ENCODE results near the gene HSPA12B. TPM values are rescaled to one million over a fixed set of nuclear protein-coding genes. Genes with fewer than 3 reads are reported as not detected.

Gene HSPA12B
- total and polyA plus RNA-seq, 8 donors: 0.55 to 6.0 (median 1.7) TPM

- no peak overlapping the region for H3K4me3 ChIP-seq
- peak in 3 of 4 donors; percentile 60 to 68 (median 62) for ATAC-seq
- no peaks in the 10 kb centered on the region for H3K27me3 ChIP-seq
- WGBS, 2 donors: 70% methylated on average over 2 of the region's 2 CpGs
- intact Hi-C loops (cut with DNase I): no loop called here
- H3K9me3 ChIP-seq: no peaks in the 10 kb centered on the region
- H3K36me3 ChIP-seq: no peaks in the 10 kb centered on the region
- no peak for FAIRE-seq
- TF ChIP-seq CTCF (IDR thresholded peaks at IDR 0.05): no peak
- no peaks in the 10 kb centered on the region for H3K4me1 ChIP-seq
- H3K27ac ChIP-seq: no peak overlapping the region
- DNase-seq: no peak
These were observed 44.8 kb upstream of the HSPA12B start for GRCh38 chr20:3687655-3688054.

- DNase-seq (no peak), ATAC-seq (no peak), FAIRE-seq (no peak)
- Histone ChIP-seq H3K36me3 (no peaks in the 10 kb centered on the region), H3K4me1 (no peaks in the 10 kb centered on the region), H3K27ac (no peak overlapping the region), H3K4me3 (no peak overlapping the region), H3K9me3 (no peaks in the 10 kb centered on the region), H3K27me3 (no peaks in the 10 kb centered on the region)
- 77 to 87% methylated on average over 11 of the region's 11 CpGs for WGBS, 2 donors
- no peak for TF ChIP-seq CTCF (IDR thresholded peaks at IDR 0.05)
- intact Hi-C loops (cut with DNase I): no loop called here
These were observed 42.5 kb upstream of the HSPA12B start for GRCh38 chr20:3689978-3690377.

- Histone ChIP-seq H3K27me3 (no peaks in the 10 kb centered on the region), H3K9me3 (no peaks in the 10 kb centered on the region), H3K36me3 (no peaks in the 10 kb centered on the region), H3K4me3 (no peak overlapping the region), H3K4me1 (no peaks in the 10 kb centered on the region), H3K27ac (no peak overlapping the region)
- no peak for FAIRE-seq
- no peak for ATAC-seq
- WGBS, 2 donors: 91 to 100% methylated on average over 3 of the region's 3 CpGs
- intact Hi-C loops (cut with DNase I): no loop called here
- TF ChIP-seq CTCF (IDR thresholded peaks at IDR 0.05): no peak
- DNase-seq: no peak
These were observed 42.1 kb upstream of the HSPA12B start for GRCh38 chr20:3690413-3690812.

GRCh38 chr20:3691306-3691705 lies 41.2 kb upstream of the HSPA12B start:
- DNase-seq (no peak), FAIRE-seq (no peak), ATAC-seq (no peak)
- Histone ChIP-seq H3K27me3 (no peaks in the 10 kb centered on the region), H3K9me3 (no peaks in the 10 kb centered on the region), H3K4me3 (no peak overlapping the region), H3K36me3 (no peaks in the 10 kb centered on the region), H3K4me1 (no peaks in the 10 kb centered on the region), H3K27ac (no peak overlapping the region)
- WGBS, 2 donors: 87 to 89% methylated on average over 16 of the region's 16 CpGs
- TF ChIP-seq CTCF (IDR thresholded peaks at IDR 0.05): no peak
- intact Hi-C loops (cut with DNase I): no loop called here

- FAIRE-seq: no peak
These were observed 40.6 kb upstream of the HSPA12B start for GRCh38 chr20:3691897-3692296.

More at GRCh38 chr20:3691897-3692296, 40.6 kb upstream of the HSPA12B start:
- no peaks in the 10 kb centered on the region for H3K36me3 ChIP-seq
- 80 to 86% methylated on average over 9 of the region's 9 CpGs for WGBS, 2 donors
- H3K4me1 ChIP-seq: no peaks in the 10 kb centered on the region
- no peak for ATAC-seq
- no peak overlapping the region for H3K4me3 ChIP-seq
- TF ChIP-seq CTCF (IDR thresholded peaks at IDR 0.05): no peak
- no peak overlapping the region for H3K27ac ChIP-seq
- no peaks in the 10 kb centered on the region for H3K9me3 ChIP-seq
- no peaks in the 10 kb centered on the region for H3K27me3 ChIP-seq
- intact Hi-C loops (cut with DNase I): no loop called here
- no peak for DNase-seq

All from pancreas (tissue), 10 donors.